Gastrocnemius medialis (tissue), 4 donors: ENCODE measurements around the gene WFS1.

Source experiments
- POLR2A ChIP-seq, 2 donors: fragments of 450-650 bp; IDR thresholded peaks; one replicate each; pipeline ENCODE4 v1.6.1; 2017; ENCODE audit warnings: antibody characterized with exemption in 2 of 2, mild to moderate bottlenecking in 2 of 2, moderate library complexity in 2 of 2
- TF ChIP-seq, protein P1 (sequence below), 5 experiments: fragments of 450-650 bp in 3 of 5; fragments of 200-600 bp in 2 of 5; sonication (generic) in 2 of 5; IDR thresholded peaks in 4 of 5; conservative IDR thresholded peaks in 1 of 5; 1 replicate in 4 of 5; 2 replicates in 1 of 5; pipeline ENCODE4 v1.5.1; 2016 to 2019; ENCODE audit warnings: antibody characterized with exemption in 5 of 5, mild to moderate bottlenecking in 3 of 5, moderate library complexity in 3 of 5

DNA sequence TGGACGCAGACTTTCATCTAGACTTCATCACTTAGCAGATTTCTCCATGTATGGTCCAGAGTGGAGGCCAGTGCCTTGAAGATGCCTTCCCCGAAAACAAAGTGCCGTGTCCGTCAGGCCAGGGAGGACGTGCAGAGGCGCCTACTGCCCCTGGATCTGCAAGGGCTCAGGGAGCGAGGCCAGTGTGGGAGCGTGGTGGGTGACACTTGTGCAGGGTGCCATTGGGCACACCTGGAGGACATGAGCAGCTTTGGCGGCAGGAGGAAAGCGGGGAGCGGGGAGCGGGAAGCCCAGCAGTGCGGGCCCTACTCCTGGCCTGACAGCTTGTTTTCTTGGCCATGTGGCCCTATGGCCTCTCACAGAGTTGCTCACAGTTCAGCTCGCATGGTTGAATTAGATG lies 25.8 kb downstream of the WFS1 start:
- TF ChIP-seq, protein P1, sequence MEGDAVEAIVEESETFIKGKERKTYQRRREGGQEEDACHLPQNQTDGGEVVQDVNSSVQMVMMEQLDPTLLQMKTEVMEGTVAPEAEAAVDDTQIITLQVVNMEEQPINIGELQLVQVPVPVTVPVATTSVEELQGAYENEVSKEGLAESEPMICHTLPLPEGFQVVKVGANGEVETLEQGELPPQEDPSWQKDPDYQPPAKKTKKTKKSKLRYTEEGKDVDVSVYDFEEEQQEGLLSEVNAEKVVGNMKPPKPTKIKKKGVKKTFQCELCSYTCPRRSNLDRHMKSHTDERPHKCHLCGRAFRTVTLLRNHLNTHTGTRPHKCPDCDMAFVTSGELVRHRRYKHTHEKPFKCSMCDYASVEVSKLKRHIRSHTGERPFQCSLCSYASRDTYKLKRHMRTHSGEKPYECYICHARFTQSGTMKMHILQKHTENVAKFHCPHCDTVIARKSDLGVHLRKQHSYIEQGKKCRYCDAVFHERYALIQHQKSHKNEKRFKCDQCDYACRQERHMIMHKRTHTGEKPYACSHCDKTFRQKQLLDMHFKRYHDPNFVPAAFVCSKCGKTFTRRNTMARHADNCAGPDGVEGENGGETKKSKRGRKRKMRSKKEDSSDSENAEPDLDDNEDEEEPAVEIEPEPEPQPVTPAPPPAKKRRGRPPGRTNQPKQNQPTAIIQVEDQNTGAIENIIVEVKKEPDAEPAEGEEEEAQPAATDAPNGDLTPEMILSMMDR (IDR thresholded peaks at IDR 0.05 in 4 of 5, conservative IDR thresholded peaks at IDR 0.05 in 1 of 5) = no peak
- TF ChIP-seq POLR2A (IDR thresholded peaks at IDR 0.05) = no peak
